Subcutaneous abdominal adipose tissue (tissue), 5 donors: ENCODE data around the gene GJA8.
A peak's percentile ranks its signal among the peaks of the same experiment; 100 is the strongest.
"Not testable (repeated sequence)": the region's sequence is repeated elsewhere in the genome, so short reads cannot be mapped to it uniquely, and the experiment has no call there.

Source experiments
- H3K27ac ChIP-seq: one replicate; pipeline ENCODE4 v1.7.0; 2013; ENCODE audit warnings: low read depth, mild to moderate bottlenecking, inconsistent platforms, low read length, moderate library complexity
- H3K27me3 ChIP-seq, 5 donors: one replicate each; pipeline ENCODE4 v1.7.0; 2013; ENCODE audit warnings: low read length in 5 of 5, inconsistent platforms in 1 of 5; ENCODE audit not compliant: control insufficient read depth in 5 of 5, insufficient read depth in 4 of 5
- H3K36me3 ChIP-seq, 5 donors: one replicate each; pipeline ENCODE4 v1.7.0; 2013; ENCODE audit warnings: low read length in 5 of 5; ENCODE audit not compliant: control insufficient read depth in 5 of 5, insufficient read depth in 5 of 5
- H3K4me1 ChIP-seq, 5 donors: one replicate each; pipeline ENCODE4 v1.7.0; 2013; ENCODE audit warnings: low read length in 5 of 5, mild to moderate bottlenecking in 3 of 5, moderate library complexity in 1 of 5; ENCODE audit not compliant: control insufficient read depth in 5 of 5, insufficient read depth in 5 of 5
- H3K4me3 ChIP-seq, 5 donors: one replicate each; pipeline ENCODE4 v1.7.0; 2013; ENCODE audit warnings: low read length in 5 of 5, low read depth in 1 of 5
- H3K9ac ChIP-seq, 5 donors: one replicate each; pipeline ENCODE4 v1.7.0; 2013; ENCODE audit warnings: low read length in 5 of 5, mild to moderate bottlenecking in 4 of 5, moderate library complexity in 3 of 5
- H3K9me3 ChIP-seq, 5 donors: one replicate each; pipeline ENCODE4 v1.7.0; 2013; ENCODE audit warnings: low read length in 5 of 5; ENCODE audit not compliant: control insufficient read depth in 5 of 5
- donor health status: healthy.
- donor health status: healthy.
- donor health status: healthy.
- donor health status: healthy.
- donor health status: healthy.

Gene GJA8

DNA sequence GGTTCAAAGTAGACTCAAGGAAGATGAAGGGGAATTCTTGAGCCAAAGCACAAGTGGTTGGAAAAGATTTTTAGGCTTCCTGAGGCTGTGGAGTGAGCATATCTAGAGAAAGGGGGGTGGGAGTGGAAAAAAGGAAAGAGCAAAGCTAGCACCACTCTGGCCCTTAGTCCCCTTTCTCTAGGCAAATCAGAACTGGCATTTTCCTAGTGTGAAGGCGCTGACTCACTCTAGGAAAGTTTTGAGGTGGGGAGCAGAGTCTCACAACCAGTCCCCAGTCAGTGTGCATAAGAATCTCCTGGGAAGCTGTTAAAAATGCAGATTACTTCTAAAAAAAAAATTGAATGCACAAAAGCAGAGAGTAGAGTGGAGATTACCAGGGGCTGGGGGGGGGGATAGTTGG is 22.2 kb downstream of the GJA8 start:
- Histone ChIP-seq H3K27me3 (no peaks in the 10 kb centered on the region), H3K9me3 (no peaks in the 10 kb centered on the region), H3K4me3 (no peak overlapping the region), H3K4me1 (peaks cover 0 to 4% (median 3%) of the 10 kb centered on the region in 5 donors), H3K27ac (no peak overlapping the region), H3K36me3 (no peaks in the 10 kb centered on the region), H3K9ac (no peak overlapping the region)

GRCh38 chr1:147927215-147927614 is 24.6 kb downstream of the GJA8 start:
- not testable (repeated sequence) for H3K4me3 ChIP-seq, H3K27ac ChIP-seq, H3K4me1 ChIP-seq, H3K9ac ChIP-seq, H3K27me3 ChIP-seq, H3K9me3 ChIP-seq, H3K36me3 ChIP-seq

GRCh38 chr1:147927689-147928088 is 25.1 kb downstream of the GJA8 start:
- H3K4me3 ChIP-seq, H3K9me3 ChIP-seq, H3K27ac ChIP-seq, H3K4me1 ChIP-seq, H3K27me3 ChIP-seq, H3K9ac ChIP-seq, H3K36me3 ChIP-seq: not testable (repeated sequence)

GRCh38 chr1:147928236-147929132 is 25.9 kb downstream of the GJA8 start, which contains the start of gene GPR89B:
TSS of gene GPR89B (plus strand) at chr1:147928420. CDS start at chr1:147928537, 117 bp downstream.
- H3K27me3 ChIP-seq, H3K4me1 ChIP-seq, H3K9me3 ChIP-seq, H3K36me3 ChIP-seq, H3K27ac ChIP-seq: not testable (repeated sequence)
- Histone ChIP-seq H3K4me3 (peak within 1 kb of the TSS; percentile 15 to 86 (median 80)), H3K9ac (peak within 1 kb of the TSS in 3 of 5 donors; percentile 56 to 78 (median 73))

- H3K27me3 ChIP-seq, H3K27ac ChIP-seq, H3K36me3 ChIP-seq, H3K9me3 ChIP-seq, H3K9ac ChIP-seq, H3K4me3 ChIP-seq, H3K4me1 ChIP-seq: not testable (repeated sequence)
These were observed 28.5 kb downstream of the GJA8 start for GRCh38 chr1:147931137-147931536.

GRCh38 chr1:147935296-147935695 is 32.7 kb downstream of the GJA8 start:
- not testable (repeated sequence) for H3K4me1 ChIP-seq, H3K9me3 ChIP-seq, H3K27me3 ChIP-seq, H3K4me3 ChIP-seq, H3K9ac ChIP-seq, H3K36me3 ChIP-seq, H3K27ac ChIP-seq

GRCh38 chr1:147940456-147940855 is 37.9 kb downstream of the GJA8 start:
- not testable (repeated sequence) for H3K36me3 ChIP-seq, H3K9me3 ChIP-seq, H3K4me3 ChIP-seq, H3K9ac ChIP-seq, H3K4me1 ChIP-seq, H3K27me3 ChIP-seq, H3K27ac ChIP-seq

GRCh38 chr1:147942563-147942962 is 40.0 kb downstream of the GJA8 start:
- H3K4me1 ChIP-seq, H3K4me3 ChIP-seq, H3K9me3 ChIP-seq, H3K9ac ChIP-seq, H3K36me3 ChIP-seq, H3K27me3 ChIP-seq, H3K27ac ChIP-seq: not testable (repeated sequence)

DNA sequence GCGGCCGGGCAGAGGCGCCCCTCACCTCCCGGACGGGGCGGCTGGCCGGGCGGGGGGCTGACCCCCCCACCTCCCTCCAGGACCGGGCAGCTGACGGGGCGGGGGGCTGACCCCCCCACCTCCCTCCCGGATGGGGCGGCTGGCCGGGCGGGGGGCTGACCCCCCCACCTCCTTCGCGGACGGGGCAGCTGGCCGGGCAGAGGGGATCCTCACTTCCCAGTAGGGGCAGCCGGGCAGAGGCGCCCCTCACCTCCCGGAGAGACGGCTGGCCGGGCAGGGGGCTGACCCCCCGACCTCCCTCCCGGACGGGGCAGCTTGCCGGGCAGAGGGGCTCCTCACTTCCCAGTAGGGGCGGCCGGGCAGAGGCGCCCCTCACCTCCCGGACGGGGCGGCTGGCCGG is 46.9 kb downstream of the GJA8 start:
- not testable (repeated sequence) for H3K4me1 ChIP-seq, H3K27ac ChIP-seq, H3K9me3 ChIP-seq, H3K27me3 ChIP-seq, H3K36me3 ChIP-seq, H3K4me3 ChIP-seq, H3K9ac ChIP-seq
